SKM-1 (cell line): Measurements from ENCODE around the gene CSTB.

Experiments used
- DNase-seq: peaks from one replicate; lab custom pipeline; 2025; ENCODE audit not compliant: unreplicated experiment; lab: John Stamatoyannopoulos, UW

Gene CSTB

DNA sequence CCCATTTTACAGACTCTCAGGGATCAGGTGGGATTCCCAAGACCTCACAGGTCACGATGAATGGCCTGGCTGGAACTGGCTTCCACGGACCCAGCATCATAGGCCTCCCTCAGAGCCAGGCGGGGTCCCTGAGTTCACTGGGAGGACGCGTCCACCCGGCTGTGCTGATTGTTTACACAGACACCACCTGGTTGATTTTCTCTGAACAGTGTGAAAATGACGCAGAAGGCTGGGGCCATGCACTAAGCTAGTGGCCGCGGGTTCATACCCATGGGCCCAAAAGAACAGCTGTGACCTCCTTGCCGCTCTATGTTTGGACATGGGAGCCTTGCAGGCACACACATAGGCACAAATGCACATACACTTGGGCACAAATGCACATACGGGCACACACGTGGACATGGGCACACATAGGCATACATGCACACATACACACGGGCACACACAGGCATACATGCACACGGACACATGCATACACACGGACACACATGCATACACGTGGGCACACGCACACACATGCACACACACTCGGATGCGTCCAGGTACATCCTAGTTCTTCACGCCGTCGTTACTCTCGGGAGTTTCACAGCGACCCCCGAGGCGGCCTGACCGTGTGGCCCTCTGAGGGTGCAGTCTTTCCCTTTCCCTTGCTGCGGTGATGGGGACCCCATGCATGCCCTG is 23.2 kb downstream of the CSTB start:
- no peak for DNase-seq

- no peak for DNase-seq
Measured at GRCh38 chr21:43751955-43752591, 24.0 kb downstream of the CSTB start.

GRCh38 chr21:43750339-43751033 is 25.6 kb downstream of the CSTB start:
- no peak for DNase-seq

DNA sequence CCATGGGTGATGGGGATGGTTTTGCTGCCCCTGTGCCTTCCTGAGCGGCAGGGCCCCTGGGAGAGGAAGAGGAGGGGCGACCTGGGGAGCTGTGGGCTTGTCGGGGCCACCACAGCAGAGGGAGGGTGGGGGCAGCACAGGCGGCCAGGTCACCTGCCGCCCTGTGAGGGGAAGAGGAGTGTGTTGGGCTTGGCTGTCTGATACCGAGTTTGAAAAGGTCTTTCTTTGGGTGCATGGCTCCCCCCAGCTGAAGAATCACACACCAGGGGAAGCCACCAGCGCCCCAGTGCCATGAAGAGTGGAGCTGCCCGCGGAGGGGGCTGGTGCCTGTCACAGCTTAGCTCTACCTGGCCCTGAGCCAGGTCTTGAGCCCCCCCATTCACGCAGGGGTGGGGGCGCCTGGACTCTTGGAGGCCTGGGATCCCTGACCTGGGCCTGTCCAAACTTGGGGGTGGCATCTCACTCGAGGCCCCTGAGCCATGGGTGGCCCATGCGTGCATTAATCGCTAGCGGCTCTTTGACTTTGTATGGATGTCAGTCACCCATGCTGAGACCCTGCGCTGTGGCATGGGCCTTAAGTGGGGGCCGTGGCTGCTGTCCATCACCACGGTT is 26.4 kb downstream of the CSTB start:
- no peak for DNase-seq

DNA sequence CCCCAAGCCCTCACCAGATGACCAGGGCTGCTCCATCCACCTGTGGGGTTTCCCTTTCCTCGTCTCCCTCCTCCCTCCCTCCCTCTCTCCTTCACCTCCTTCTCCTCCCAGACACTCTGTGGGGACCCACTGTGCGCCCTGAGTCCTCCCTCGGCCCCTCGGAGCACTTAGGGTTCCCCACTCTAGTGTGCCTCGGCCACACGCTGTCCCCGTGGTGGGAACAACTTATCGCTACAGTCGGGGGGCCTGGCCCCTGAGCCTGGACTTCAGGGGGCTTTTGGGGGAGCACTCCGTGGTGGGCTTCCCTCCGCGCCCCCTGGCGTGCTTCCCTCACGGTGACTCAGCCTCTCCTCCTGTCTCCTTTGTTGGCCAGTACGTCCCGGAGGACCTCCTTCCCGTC is 27.5 kb downstream of the CSTB start:
- no peak for DNase-seq

- DNase-seq: no peak
Measured at GRCh38 chr21:43745772-43746517, 30.2 kb downstream of the CSTB start.

DNA sequence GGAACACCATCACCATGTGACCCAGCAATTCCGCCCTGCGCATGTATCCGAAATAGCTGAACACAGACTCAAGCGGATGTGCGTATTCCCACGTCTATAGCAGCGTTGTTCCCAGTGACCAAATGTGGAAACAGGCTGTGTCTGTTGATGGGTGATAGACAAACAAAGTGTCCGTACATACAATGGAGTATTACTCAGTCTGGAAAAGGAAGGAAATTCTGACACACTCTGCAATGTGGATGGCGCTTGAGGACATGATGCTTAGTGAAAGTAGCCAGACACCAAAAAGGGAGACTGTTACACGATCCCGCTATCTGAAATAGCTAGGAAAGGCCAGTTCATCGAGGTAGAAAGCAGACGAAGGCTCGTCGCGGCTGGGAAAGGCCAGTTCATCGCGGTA is 31.4 kb downstream of the CSTB start:
- no peak for DNase-seq

DNA sequence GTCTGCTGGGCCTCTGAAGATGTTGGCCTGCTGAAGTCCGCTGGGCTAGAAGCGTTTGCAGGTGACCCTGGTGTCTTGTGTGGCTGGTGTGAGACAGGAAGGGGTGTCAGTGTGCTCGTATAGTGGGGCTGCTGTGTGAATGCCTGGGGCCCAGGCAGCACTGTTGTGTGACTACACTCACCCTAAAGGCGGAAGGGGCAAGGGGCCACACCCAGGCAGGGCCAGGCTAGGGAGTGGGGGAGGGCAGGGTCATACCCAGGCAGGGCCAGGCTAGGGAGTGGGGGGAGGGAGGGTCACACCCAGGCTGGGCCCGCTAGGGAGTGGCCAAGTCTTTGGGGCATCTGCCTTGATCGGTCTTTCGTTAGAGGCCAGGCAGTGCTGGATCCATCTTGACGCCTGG is 32.2 kb downstream of the CSTB start:
- DNase-seq: no peak

DNA sequence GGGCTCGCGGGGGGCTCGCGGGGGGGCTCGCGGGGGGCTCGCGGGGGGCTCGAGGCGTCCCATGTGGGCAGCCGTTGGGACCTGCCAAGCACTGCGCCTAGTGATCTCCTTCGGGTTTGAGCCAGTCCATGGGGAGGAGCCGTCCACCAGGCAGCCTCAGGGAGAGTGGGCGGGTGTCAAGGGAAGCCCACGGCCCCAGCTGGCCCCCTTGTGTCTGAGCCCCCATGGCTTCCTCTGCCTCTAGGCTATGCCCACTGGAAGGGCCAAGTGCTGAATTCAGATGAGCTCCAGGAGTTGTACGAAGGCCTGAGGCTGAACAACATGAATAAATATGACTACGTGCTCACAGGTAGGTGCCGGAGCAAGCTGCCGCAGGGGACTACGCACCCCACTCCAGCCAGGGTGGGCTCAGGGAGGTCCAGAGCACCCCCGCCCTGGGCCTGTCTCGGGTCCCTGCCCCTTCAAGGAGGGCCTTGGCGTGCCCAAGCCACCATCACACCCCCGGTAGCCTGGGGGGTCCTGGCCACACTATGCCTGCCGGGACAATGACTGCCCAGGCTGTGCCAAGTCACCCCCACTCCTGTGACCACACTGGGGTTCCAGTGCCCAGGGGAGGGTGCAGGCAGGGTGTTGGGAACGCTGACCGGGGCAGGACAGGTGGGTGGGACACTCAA is 34.5 kb downstream of the CSTB start:
- no peak for DNase-seq

- DNase-seq: no peak
Measured at GRCh38 chr21:43740497-43741156, 35.5 kb downstream of the CSTB start.

DNA sequence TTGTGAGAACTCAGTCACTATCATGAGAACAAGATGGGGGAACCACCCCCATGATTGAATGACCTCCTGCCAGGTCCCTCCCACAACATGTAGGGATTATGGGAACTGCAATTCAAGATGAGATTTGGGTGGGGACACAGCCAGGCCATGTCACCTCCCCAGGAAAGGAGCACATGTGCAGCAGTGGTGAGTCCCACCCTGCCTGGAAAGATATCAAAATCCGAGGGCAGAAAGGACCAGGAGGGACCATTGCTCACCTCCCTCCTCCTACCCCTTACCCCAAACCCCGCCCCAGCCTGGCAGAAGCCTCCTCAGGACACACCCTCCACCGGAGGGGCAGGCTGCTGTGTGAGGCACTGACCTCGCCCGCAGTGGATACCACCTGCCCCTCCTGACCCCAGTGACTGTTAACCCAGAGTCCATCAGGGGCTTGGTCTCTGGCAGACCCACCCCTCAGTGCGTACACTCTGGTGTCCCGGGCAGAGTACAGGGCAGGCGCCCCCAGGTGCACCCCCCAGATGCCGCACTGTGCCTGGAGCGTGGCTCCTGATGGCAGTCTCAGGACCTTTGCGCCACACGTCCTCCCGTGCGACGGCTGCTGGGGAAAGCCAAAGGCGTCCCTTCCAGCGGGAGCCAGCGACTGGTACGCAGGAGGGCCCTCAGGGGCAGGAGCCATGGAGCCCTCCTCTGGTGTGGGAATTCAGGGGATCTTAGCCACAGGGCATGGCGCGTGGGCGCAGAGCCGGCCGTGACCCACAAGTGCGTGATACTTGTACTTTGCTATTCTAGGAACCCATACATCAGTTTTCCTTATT is 36.3 kb downstream of the CSTB start:
- no peak for DNase-seq

DNA sequence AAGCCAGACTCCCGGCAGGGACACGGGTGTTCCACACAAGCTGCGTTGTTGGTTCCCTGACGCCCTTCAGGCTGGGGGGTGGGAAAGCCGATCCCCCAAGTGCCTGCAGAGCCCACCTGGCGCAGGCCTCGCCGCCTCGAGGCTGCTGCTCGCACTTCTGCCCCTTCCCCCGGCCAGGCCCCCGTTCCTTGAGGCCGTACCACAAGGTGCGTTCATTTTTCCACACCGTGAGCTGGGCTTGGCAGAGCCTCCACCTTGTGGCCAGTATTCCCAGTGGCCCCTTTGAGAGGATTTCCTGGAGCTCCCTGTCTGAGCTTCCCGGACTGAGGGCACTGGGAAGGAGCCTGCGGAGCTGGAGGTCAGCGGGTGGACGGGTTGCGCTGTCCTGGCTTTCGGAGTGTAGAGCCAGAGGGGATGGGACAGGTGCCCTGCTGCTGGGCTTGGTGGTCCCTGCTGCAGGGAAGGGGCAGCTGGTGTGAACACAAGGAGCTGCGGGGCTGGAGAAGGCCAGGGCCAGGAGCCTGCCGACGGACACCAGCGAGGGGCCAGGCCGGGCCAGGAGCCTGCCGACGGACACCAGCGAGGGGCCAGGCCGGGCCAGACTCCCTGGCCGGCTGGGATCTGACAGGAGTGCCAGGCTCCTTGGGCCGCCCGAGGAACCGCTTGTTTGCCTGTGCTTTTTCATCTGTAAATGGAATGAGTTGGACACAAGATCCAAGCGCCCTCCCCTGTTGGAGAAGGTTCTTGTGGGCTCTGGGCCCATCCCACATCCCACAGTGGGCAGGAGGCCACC is 38.8 kb downstream of the CSTB start:
- DNase-seq: no peak

DNA sequence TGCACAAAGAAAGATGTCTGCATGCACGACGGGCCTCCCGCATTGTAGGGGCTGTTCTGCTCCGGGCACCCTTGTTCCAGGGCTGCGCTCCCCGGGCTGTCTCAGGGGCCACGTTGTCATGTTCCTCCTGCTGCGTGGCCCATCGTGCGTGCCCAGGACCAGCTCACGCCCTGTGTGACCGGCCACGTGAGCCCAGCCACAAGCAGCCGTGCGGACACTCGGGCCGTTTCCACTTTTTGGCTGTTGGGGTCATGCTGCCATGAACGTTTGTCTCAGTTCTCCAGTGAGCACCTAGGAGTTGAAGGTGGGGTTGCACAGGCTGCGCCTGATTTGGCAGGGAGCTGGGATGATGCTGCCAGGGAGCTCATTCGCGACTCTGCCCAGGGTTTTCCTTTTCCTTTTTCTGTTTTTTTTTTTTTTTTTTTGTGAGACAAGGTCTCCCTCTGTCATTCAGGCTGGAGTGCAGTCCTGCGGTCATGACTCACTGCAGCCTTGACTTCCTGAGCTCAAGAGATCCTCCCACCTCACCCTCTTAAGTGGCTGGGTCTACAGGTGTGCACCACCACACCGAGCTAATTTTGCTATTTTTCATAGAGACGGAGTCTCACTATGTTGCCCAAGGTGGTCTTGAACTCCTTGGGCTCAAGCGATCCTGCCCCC is 39.8 kb downstream of the CSTB start:
- DNase-seq: no peak

- no peak for DNase-seq
Measured at GRCh38 chr21:43735236-43736091, 40.6 kb downstream of the CSTB start.

DNA sequence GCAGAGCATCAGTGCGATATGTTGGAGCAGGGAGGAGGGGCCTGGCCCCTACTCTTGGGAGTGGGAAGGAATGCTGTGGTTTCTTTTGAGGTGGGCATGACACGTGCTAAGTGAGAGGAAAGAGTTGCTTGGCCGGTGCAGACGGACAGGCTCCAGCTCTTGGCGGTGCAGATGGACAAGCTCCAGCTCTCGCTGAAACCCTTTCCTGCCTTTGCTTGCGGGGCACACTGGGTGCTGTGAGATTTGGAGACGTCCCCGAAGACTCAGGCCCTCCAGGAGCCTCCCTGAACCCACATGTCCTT is 41.2 kb downstream of the CSTB start:
- DNase-seq: no peak

DNA sequence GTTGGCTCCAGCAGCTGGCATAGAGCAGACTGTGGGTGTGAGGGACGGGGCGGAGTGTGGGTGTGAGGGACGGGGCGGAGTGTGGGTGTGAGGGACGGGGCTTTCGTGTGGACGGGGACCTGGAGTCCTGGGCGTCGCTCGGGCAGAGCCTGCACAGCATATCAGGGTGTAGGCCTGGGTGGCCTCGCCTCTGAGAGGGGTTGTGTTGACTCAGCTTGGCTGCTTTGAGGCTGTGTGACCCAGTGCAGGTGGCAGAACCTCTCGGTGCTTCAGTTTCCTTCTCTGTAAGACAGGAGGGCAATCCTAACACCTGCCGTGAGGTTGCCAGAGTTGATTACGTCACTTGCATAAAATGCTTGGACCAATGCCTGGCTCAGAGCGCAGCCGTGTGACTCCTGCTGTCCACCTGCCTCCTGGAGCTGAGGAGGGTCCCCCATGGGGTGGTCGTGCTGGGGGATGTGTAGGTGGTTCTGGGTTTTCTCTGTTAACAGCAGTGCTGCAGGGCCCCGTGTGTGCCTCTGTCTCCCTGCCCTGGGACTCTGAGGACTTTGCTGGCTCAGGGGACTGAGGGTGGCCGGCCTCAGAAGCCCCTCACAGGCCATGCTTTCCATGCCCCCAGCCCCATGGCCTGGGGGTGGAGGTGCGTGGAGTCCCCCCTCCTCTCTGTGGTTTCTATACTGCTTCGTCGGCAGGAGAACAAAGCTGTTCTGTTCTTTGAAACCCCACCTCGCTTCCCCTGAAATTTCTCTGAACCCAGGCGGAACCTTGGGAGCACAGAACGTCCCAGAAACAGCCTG is 41.8 kb downstream of the CSTB start:
- no peak for DNase-seq
